HS-27A (cell line): ENCODE measurements around the gene SLC17A9.

Experiments used
- DNase-seq: peaks from one replicate; pipeline ENCODE4 v3.0.0-alpha.2; 2012; ENCODE audit warnings: low read depth, missing footprints

The SLC17A9 gene

DNA sequence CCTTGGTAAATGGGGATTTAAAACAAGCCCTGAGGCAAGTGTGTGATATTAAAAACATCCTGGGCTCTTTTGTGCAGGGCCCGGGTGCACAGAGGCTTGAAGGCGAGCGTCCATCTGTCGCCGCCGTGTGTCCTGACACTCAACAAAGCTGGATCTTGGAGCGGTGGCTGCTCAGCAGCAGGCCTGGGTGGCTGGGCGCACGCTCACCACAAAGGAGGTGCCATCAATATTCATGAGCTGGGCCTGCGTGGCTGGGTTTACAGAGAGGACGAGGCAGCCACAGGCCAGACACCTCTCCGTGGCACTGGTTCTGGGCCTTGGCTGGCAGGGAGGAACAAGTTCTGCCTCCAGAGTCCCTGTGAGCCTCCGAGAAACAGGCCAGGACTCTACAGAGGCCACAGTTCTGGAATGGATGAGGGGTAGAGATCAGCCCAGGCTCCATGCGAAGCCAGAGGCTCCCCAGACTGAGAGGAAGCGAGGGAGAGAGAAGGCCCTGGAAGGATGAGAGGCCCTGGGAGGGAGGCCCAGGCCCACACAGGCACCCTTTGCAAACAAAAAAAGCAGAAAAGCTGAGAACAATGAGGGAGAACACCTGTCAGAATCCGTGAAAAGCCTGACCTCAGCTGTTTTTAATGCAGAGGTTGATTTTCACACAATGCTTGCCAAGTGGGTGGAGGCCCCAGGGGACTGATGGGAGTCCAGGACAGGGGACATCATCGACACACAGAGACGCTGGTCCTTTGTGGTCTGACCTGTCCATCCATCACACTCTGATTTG lies 32.3 kb downstream of the SLC17A9 start:
- DNase-seq = no peak

DNA sequence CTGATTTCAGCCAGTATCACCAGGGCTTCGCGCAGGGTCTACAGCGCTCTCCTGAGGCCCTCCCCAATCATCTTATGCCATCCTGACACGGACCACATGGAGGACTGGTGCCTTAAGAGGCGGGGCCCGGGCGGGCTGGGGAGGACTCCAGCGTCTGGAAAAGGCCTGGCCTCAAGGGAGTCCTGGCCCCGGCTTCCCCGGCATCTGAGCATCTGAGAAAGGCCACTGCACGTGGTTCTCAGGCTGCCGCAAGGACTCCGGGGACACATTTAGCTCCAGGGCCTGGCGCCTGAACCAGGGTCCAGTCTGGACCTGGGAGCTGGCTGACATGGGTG lies 32.9 kb downstream of the SLC17A9 start:
- no peak for DNase-seq

DNA sequence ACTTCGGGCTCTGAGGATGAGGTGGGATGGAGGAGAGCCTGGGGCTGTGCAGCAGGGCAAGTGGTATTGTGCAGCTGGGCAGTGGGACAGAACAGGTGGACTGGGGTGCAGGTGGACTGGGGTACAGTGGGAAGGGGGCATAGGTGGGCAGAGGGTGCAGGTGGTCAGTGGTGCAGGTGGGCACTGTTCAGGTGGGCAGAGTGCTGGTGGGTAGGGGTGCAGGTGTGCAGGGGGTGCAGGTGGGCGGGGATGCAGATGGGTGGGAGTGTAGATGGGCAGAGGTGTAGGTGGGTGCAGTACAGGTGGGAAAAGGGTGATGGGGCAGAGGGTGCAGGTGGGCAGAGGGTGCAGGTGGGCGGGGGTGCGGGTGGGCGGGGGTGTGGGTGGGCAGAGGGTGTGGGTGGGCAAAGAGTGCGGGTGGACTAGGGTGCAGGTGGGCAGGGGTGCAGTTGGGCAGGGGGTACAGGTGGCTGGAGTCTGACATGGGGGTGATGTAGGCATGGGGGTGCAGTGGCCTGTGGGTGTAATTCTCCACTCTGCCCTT lies 33.8 kb downstream of the SLC17A9 start:
- no peak for DNase-seq

- no peak for DNase-seq
Measured at GRCh38 chr20:62987114-62987513, 34.6 kb downstream of the SLC17A9 start.

GRCh38 chr20:62989201-62989601 lies 36.7 kb downstream of the SLC17A9 start:
- no peak for DNase-seq

DNA sequence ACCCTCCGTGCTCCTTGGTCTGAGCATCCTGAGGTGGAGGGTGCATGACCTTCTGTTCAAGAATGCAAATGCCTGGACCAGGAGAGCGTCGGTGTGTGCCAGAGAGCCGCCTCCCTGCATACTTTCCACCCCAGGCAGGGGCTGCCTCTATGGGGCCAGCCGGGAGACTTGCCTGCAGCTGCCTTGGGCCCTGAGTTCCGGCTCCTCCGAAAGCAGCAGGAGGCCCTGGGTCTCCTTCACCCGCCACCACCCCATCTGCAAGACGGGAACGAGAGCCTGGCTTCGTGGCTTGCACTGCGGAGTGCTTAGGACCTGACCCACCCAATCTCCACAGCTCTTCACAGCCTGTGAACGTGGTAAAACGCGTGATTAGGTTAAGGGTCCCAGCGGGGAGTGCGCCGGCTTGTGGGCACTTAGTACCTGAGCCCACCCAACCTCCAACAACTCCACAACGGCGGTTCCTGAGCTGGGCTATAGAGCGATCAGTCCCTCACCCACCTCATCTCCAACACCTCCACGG lies 37.9 kb downstream of the SLC17A9 start:
- no peak for DNase-seq

DNA sequence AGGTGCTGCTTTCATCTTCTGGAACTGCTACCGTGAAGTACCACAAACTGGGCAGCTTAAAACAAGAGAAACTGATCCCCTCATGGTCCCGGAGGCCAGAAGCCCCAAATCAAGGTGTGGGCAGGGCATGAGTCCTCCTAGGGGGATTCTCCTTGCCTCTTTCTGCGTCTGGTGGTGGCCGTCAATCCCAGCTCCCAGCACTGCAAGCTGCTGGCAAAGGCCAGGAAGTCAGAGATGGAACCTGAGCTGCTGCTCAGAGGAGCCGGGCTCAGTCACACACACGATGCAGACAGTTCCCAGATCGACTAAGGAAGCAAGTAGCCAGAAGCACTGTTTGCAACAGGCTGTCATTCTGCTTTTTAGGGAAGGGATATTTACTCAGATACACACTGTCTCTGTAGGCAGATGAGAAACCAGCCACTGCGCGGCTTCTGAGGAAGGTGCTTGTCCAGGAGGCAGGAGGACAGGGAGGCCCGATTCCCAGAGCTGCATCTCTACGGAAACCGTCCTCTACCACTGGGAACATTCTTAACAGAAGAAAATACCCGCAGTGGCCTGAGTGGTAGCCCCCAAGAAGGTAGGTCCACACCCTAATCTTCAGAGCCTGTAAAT lies 38.8 kb downstream of the SLC17A9 start:
- DNase-seq = no peak

GRCh38 chr20:62991863-62992262 lies 39.4 kb downstream of the SLC17A9 start:
- no peak for DNase-seq

GRCh38 chr20:62993856-62994494 lies 41.5 kb downstream of the SLC17A9 start:
- no peak for DNase-seq

DNA sequence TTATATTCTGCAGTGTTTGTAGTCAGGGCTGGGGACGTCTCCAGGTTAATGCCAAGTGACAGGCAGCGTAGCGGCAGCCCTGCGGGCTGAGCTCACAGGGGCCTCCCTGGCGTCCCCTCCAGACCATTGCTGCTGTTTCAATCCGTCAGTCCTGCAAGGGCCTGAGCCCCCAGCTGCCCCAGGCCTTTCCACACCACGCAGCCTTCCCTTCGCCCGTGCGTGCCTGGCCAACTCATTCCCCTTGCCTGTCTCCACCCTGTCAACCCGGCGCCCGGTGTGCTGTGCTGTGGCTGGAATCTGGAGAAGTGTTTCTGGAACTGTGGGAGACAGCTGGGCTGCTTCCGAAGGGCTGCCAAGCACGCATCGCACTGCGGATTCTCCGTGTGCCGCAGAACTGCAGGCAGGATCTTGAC lies 42.4 kb downstream of the SLC17A9 start:
- DNase-seq = no peak

GRCh38 chr20:62995481-62995880 lies 43.0 kb downstream of the SLC17A9 start:
- DNase-seq = no peak

- DNase-seq = no peak
Measured at GRCh38 chr20:62995898-62996595, 43.5 kb downstream of the SLC17A9 start.

DNA sequence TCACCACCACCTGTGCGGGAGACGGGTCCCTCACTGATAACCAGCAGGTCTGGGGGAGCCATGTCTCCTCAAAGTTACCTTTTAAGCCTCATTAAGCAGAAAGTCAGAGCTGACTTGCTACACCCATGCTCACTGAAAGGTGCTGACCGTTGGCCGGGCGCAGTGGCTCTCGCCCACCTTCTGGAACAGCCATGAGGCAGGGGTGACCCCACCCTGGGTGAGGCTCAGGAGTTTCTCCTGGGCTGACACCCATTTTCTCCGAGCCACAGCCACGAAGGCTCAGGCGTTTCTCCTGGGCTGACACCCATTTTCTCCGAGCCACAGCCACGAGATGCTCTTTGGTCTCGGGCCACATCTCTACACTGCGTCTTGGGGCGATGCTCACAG lies 44.1 kb downstream of the SLC17A9 start:
- DNase-seq = no peak

DNA sequence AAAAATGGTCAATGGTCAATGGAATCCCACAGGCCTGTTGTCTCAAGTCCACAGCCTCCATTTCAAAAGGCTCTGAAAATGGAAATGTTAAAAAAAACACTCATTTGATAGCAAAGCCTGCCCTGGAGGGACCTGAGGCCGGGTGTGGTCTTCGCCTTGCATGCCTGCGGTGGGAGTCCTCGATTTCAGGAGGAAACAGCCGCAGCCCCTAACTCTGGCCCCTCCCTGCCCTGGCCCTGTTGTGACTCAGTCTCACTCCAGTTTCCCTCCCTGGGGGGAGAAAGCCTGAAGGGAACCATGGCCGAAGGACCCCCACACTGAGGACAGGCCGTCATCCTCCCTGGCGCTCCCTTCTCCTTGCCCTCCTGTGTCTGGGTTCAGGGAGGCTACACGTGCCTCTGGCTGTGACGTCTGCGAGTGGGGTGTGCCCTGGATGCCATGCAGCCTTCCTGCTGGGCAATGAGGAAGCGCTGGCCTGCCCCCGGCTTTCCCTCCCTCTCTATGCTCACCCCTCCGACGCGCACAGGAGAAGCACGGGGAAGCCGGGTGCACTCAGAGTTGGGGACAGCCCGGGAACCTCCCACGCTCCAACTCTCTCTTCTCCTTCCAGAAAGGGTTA lies 45.0 kb downstream of the SLC17A9 start:
- no peak for DNase-seq

DNA sequence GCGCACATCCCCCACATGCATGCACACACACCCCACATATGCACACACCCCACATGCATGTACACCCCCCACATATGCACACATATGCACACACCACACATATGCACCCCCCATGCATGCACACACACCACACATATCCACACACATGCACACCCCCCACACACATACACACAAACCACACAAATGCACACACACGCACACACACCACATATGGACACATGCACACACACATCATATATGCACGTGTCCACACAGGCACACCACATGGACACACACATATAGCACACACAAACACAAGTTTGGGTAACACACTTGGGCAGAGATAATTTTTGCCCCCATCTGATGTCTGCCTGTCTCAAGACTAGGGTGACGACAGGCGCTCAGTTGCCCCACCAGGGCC lies 45.9 kb downstream of the SLC17A9 start:
- no peak for DNase-seq

GRCh38 chr20:62999580-62999979 lies 47.1 kb downstream of the SLC17A9 start:
- DNase-seq = no peak

GRCh38 chr20:63000036-63000435 lies 47.5 kb downstream of the SLC17A9 start:
- DNase-seq = no peak

- DNase-seq = no peak
Measured at GRCh38 chr20:63000958-63001357, 48.4 kb downstream of the SLC17A9 start.

- no peak for DNase-seq
Measured at GRCh38 chr20:63002511-63002910, 50.0 kb downstream of the SLC17A9 start.

DNA sequence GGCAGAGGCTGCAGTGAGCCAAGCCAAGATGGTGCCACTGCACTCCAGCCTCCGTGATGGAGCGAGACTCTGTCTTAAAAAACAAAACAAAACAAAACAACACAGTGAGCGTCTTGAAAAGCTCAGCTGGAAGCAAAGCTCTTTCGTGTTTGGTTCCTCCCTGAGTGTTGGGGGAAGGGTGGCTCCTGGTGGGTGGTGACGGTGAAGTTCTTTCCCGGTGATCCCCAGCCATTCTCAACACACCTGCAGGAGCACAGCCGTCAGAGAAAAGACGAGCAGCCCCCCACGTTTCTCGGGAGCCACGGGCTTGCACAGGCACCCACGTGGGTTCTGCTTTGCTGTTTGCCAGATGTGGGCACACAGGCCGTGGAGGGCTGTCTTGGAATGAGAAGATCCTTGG lies 51.0 kb downstream of the SLC17A9 start:
- DNase-seq = no peak

- no peak for DNase-seq
Measured at GRCh38 chr20:63004607-63005364, 52.3 kb downstream of the SLC17A9 start.
